Measurements from ENCODE around the gene CTDSPL.
A peak's percentile ranks its signal among the peaks of the same experiment; 100 is the strongest.

The CTDSPL gene

GRCh38 chr3:37945807-37946530 lies 84.3 kb downstream of the CTDSPL start:
- peak in 1 of 2 experiments; percentile 67 for DNase-seq (ENCODE audit: low read depth in 1 of 2, low spot score in 1 of 2)
- in situ Hi-C loops (cut with HindIII; ENCODE audit: low pct_unique_long_range_greater_than_20kb, low sequenced_read_pairs): no loop called here
- TF ChIP-seq JUND (IDR thresholded peaks at IDR 0.05; ENCODE audit: low read depth): no peak

- in situ Hi-C loops (cut with HindIII; ENCODE audit: low pct_unique_long_range_greater_than_20kb, low sequenced_read_pairs): no loop called here
- no peak for TF ChIP-seq JUND (IDR thresholded peaks at IDR 0.05; ENCODE audit: low read depth)
- no peak for DNase-seq (ENCODE audit: low read depth in 1 of 2, low spot score in 1 of 2)
These were observed 84.8 kb downstream of the CTDSPL start for GRCh38 chr3:37946531-37946889.

GRCh38 chr3:37949866-37950265 lies 88.2 kb downstream of the CTDSPL start:
- in situ Hi-C loops (cut with HindIII; ENCODE audit: low pct_unique_long_range_greater_than_20kb, low sequenced_read_pairs): no loop called here
- no peak for TF ChIP-seq JUND (IDR thresholded peaks at IDR 0.05; ENCODE audit: low read depth)
- DNase-seq (ENCODE audit: low read depth in 1 of 2, low spot score in 1 of 2): no peak

GRCh38 chr3:37952564-37952963 lies 90.9 kb downstream of the CTDSPL start:
- in situ Hi-C loops (cut with HindIII; ENCODE audit: low pct_unique_long_range_greater_than_20kb, low sequenced_read_pairs): no loop called here
- no peak for DNase-seq (ENCODE audit: low read depth in 1 of 2, low spot score in 1 of 2)
- no peak for TF ChIP-seq JUND (IDR thresholded peaks at IDR 0.05; ENCODE audit: low read depth)

GRCh38 chr3:37953226-37953625 lies 91.5 kb downstream of the CTDSPL start:
- no peak for TF ChIP-seq JUND (IDR thresholded peaks at IDR 0.05; ENCODE audit: low read depth)
- no peak for DNase-seq (ENCODE audit: low read depth in 1 of 2, low spot score in 1 of 2)
- in situ Hi-C loops (cut with HindIII; ENCODE audit: low pct_unique_long_range_greater_than_20kb, low sequenced_read_pairs): no loop called here

- TF ChIP-seq JUND (IDR thresholded peaks at IDR 0.05; ENCODE audit: low read depth): no peak
- DNase-seq (ENCODE audit: low read depth in 1 of 2, low spot score in 1 of 2): no peak
- in situ Hi-C loops (cut with HindIII; ENCODE audit: low pct_unique_long_range_greater_than_20kb, low sequenced_read_pairs): no loop called here
These were observed 92.2 kb downstream of the CTDSPL start for GRCh38 chr3:37953707-37954394.

- no peak for DNase-seq (ENCODE audit: low read depth in 1 of 2, low spot score in 1 of 2)
- no peak for TF ChIP-seq JUND (IDR thresholded peaks at IDR 0.05; ENCODE audit: low read depth)
- in situ Hi-C loops (cut with HindIII; ENCODE audit: low pct_unique_long_range_greater_than_20kb, low sequenced_read_pairs): no loop called here
These were observed 93.2 kb downstream of the CTDSPL start for GRCh38 chr3:37954881-37955280.

- TF ChIP-seq JUND (IDR thresholded peaks at IDR 0.05; ENCODE audit: low read depth): no peak
- DNase-seq (ENCODE audit: low read depth in 1 of 2, low spot score in 1 of 2): no peak
- in situ Hi-C loops (cut with HindIII; ENCODE audit: low pct_unique_long_range_greater_than_20kb, low sequenced_read_pairs): no loop called here
These were observed 94.4 kb downstream of the CTDSPL start for GRCh38 chr3:37955918-37956707.

GRCh38 chr3:37956723-37957538 lies 95.3 kb downstream of the CTDSPL start:
- DNase-seq (ENCODE audit: low read depth in 1 of 2, low spot score in 1 of 2): no peak
- in situ Hi-C loops (cut with HindIII; ENCODE audit: low pct_unique_long_range_greater_than_20kb, low sequenced_read_pairs): no loop called here
- no peak for TF ChIP-seq JUND (IDR thresholded peaks at IDR 0.05; ENCODE audit: low read depth)

GRCh38 chr3:37957539-37957936 lies 95.9 kb downstream of the CTDSPL start:
- no peak for TF ChIP-seq JUND (IDR thresholded peaks at IDR 0.05; ENCODE audit: low read depth)
- no peak for DNase-seq (ENCODE audit: low read depth in 1 of 2, low spot score in 1 of 2)
- in situ Hi-C loops (cut with HindIII; ENCODE audit: low pct_unique_long_range_greater_than_20kb, low sequenced_read_pairs): no loop called here

- in situ Hi-C loops (cut with HindIII; ENCODE audit: low pct_unique_long_range_greater_than_20kb, low sequenced_read_pairs): no loop called here
These were observed 100.1 kb downstream of the CTDSPL start for GRCh38 chr3:37961622-37962431.

More at GRCh38 chr3:37961622-37962431, 100.1 kb downstream of the CTDSPL start:
- DNase-seq (ENCODE audit: low read depth in 1 of 2, low spot score in 1 of 2): no peak
- TF ChIP-seq JUND (IDR thresholded peaks at IDR 0.05; ENCODE audit: low read depth): no peak

Measured in T47D (cell line).